Measurements from ENCODE around the gene PAQR5.
"Not testable (repeated sequence)": the region's sequence is repeated elsewhere in the genome, so short reads cannot be mapped to it uniquely, and the experiment has no call there.

PAQR5 gene

DNA sequence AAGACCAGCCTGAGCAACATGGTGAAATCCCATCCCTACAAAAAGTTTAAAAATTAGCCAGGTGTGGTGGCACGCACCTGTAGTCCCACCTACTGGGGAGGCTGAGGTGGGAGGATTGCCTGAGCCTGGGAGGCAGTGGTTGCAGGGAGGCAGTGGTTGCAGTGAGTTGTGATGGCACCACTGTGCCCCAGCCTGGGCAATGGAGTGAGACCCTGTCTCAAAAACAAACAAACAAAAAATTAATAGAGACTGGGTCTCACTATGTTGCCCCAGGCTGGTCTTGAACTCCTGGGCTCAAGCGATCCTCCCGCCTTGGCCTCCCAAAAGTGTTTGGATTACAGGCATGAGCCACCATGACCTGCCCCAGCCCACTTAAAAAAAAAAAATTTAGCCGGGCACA, 151.5 kb downstream of the PAQR5 start:
- H3K27ac Mint-ChIP-seq, DNase-seq, ATAC-seq, H3K4me3 Mint-ChIP-seq, H3K27me3 Mint-ChIP-seq, H3K9me3 Mint-ChIP-seq: not testable (repeated sequence)
- peaks cover 56% of the 10 kb centered on the region for H3K36me3 Mint-ChIP-seq (ENCODE audit: low read depth)
- peaks cover 28% of the 10 kb centered on the region for H3K4me1 Mint-ChIP-seq

DNA sequence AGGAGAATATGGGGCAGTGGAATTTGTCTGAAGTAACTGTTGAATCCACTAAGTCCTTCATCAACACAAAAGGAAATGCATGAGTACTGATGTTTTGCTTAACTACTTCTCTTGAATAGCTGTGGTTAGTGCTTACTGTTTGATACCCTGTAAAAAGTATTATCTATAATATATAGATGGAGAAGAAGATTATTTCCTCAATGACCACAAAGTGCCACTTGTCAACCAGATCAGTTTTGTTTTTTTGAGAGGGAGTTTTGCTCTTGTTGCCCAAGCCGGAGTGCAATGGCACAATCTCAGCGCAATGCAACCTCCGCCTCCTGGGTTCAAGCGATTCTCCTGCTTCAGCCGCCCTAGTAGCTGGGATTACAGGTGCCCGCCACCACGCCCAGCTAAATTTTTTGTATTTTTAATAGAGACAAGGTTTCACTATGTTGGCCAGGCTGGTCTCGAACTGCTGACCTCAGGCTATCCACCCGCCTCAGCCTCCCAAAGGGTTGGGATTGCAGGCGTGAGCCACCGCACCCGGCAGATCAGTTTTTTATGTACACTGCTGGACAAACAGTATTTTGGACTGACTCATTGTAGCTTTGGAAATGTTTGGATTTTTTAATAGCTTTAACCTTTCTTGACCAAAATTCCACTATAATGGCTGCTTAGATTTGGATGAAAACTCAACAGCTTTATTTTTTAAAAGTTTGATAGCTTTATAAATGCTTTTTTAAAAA, 152.4 kb downstream of the PAQR5 start:
- H3K27me3 Mint-ChIP-seq: no peaks in the 10 kb centered on the region
- H3K4me3 Mint-ChIP-seq: peak overlapping the region; percentile 91
- H3K4me1 Mint-ChIP-seq: peaks cover 36% of the 10 kb centered on the region
- ATAC-seq: no peak
- no peaks in the 10 kb centered on the region for H3K9me3 Mint-ChIP-seq
- H3K27ac Mint-ChIP-seq: peak overlapping the region; percentile 96
- H3K36me3 Mint-ChIP-seq (ENCODE audit: low read depth): peaks cover 56% of the 10 kb centered on the region
- DNase-seq: no peak

DNA sequence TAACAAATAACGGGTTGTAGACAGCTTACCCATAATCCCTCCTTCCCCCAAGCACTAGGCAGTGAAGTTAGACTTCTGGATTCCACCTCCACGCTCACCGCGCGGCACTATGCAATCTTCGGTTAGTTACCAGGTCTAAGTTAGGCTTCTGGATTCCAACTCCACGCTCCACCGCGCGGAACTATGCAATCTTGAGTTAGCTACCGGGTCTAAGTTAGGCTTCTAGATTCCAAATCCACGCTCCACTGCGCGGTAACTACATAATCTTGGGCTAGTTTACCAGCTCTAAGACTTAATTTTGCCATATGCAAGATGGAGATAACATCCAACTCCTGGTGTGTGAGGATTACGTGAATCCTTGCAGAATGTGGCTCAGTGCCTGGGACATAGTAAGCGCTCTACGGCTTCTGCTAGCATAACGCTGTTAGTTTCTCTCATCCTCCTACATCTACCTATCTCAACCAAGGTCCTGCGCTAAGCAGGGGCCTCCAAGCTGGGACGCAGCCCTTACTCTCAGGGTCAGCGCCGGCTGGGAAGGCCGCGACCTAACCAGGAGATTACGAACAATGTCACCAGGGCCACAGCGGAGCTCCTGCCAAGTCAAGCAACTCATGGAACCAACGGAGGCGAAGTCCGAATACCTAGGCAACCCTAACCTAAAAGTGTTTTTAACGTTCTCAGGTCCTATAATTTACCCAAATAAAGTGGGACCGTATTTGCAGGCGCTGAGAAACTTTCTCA, 153.4 kb downstream of the PAQR5 start:
- DNase-seq (no peak), ATAC-seq (peak; percentile 42)
- no peaks in the 10 kb centered on the region for H3K9me3 Mint-ChIP-seq
- H3K36me3 Mint-ChIP-seq (ENCODE audit: low read depth): peaks cover 53% of the 10 kb centered on the region
- H3K4me3 Mint-ChIP-seq: peak overlapping the region; percentile 91
- H3K27me3 Mint-ChIP-seq: no peaks in the 10 kb centered on the region
- peaks cover 40% of the 10 kb centered on the region for H3K4me1 Mint-ChIP-seq
- peak overlapping the region; percentile 96 for H3K27ac Mint-ChIP-seq

GRCh38 chr15:69452692-69453521, 154.2 kb downstream of the PAQR5 start, which contains the start of gene RPLP1:
Gene RPLP1, plus strand, starts transcription at chr15:69452818. Its CDS starts 131 bp downstream, at chr15:69452949.
- Mint-ChIP-seq H3K27ac (peak within 1 kb of the TSS; percentile 96), H3K27me3 (no peaks in the 10 kb centered on the region), H3K9me3 (no peaks in the 10 kb centered on the region), H3K36me3 (ENCODE audit: low read depth) (peaks cover 55% of the 10 kb centered on the region), H3K4me1 (peaks cover 41% of the 10 kb centered on the region), H3K4me3 (peak within 1 kb of the TSS; percentile 91)
- DNase-seq: peak; percentile 94
- peak; percentile 85 for ATAC-seq

GRCh38 chr15:69454953-69455352, 156.2 kb downstream of the PAQR5 start:
- Mint-ChIP-seq H3K4me3 (peak overlapping the region; percentile 91), H3K27ac (peak overlapping the region; percentile 96), H3K27me3 (no peaks in the 10 kb centered on the region), H3K4me1 (peaks cover 41% of the 10 kb centered on the region), H3K9me3 (no peaks in the 10 kb centered on the region), H3K36me3 (ENCODE audit: low read depth) (peaks cover 48% of the 10 kb centered on the region)
- ATAC-seq (no peak), DNase-seq (no peak)

GRCh38 chr15:69456208-69457166, 157.8 kb downstream of the PAQR5 start:
- H3K9me3 Mint-ChIP-seq: no peaks in the 10 kb centered on the region
- peaks cover 35% of the 10 kb centered on the region for H3K4me1 Mint-ChIP-seq
- peak overlapping the region; percentile 91 for H3K4me3 Mint-ChIP-seq
- DNase-seq: no peak
- no peak for ATAC-seq
- H3K27ac Mint-ChIP-seq: peak overlapping the region; percentile 96
- no peaks in the 10 kb centered on the region for H3K27me3 Mint-ChIP-seq
- H3K36me3 Mint-ChIP-seq (ENCODE audit: low read depth): peaks cover 48% of the 10 kb centered on the region

Data from activated naive CD8-positive, alpha-beta T cell treated with anti-CD3 and anti-CD28 coated beads, Interleukin-2, amount 50 U/mL, for 24 hours (primary cell).